ENCODE measurements around the gene ITGB1BP1.

DNA sequence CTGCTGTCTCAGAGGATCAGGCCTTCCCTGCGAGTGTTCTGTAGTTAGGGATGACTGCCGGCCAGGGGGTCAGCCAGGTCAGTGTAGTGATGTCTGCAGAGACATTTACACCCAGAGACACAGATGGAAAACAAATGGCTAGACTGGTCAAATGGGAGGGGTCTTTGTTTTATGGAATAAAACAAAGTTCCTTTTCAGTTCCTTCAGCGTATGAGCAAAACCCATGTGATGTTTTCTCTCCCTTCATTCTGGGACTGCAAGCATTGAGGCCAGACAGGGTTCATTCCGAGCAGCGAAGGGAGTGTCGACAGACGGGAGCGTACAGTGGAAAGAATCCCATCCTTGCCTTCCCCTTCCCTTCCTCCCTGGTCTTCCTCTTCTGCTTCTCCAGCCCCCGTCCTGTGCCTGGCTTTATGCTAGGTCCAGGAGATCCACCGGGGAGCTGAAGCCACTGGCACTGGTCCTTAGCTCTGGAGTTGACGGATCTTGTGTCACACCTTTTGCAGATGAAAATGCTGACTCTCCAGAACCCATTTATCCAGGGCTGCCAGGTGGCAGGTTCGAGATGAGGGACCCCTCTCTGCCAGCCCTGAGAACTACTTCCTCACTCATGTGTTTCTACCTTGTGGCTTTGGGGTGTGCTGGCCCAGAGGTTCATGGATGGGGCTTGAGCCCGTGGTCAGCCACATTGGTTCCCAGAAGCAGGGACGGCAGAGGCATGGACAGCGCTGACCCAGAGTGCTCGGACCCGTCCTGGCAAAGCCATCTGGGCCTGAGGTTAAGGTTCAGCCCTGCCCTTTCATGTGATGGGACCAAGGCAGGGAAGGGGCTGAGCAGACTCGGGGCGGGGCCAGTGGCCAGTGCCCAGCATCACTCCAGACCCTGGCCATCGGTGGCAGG lies 24.2 kb downstream of the ITGB1BP1 start:
- TF ChIP-seq EZH2 (IDR thresholded peaks at IDR 0.05; ENCODE audit: low read depth): no peak
- TF ChIP-seq, protein P1, sequence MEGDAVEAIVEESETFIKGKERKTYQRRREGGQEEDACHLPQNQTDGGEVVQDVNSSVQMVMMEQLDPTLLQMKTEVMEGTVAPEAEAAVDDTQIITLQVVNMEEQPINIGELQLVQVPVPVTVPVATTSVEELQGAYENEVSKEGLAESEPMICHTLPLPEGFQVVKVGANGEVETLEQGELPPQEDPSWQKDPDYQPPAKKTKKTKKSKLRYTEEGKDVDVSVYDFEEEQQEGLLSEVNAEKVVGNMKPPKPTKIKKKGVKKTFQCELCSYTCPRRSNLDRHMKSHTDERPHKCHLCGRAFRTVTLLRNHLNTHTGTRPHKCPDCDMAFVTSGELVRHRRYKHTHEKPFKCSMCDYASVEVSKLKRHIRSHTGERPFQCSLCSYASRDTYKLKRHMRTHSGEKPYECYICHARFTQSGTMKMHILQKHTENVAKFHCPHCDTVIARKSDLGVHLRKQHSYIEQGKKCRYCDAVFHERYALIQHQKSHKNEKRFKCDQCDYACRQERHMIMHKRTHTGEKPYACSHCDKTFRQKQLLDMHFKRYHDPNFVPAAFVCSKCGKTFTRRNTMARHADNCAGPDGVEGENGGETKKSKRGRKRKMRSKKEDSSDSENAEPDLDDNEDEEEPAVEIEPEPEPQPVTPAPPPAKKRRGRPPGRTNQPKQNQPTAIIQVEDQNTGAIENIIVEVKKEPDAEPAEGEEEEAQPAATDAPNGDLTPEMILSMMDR (conservative IDR thresholded peaks at IDR 0.05): no peak

Data from PC-9 (cell line).